ENCODE results near the gene SPANXA1. TPM values are rescaled to one million over a fixed set of nuclear protein-coding genes. Genes with fewer than 3 reads are reported as not detected.

The SPANXA1 gene, protein sequence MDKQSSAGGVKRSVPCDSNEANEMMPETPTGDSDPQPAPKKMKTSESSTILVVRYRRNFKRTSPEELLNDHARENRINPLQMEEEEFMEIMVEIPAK
- not detected in 2 replicates for total RNA-seq

DNA sequence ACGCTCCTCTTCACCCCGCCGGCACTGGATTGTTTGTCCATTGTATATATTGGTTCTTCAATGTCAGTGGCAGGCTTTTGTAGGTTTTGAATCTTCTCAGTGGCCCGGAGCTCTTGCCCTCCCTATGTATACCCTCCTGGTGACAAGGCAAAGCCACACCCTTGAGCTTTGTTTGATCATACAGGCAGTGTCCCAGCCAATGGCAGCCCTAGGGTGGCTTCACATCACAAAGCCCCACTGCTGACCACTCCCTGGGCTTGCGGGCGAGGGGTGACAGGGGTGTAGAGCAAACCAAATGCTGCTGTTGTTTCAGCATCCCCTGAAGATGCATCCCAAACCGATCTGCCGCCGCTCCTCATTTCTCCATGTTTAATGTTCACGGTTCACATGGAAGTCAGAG lies at the start of gene SPANXA1:
Gene SPANXA1 (minus strand): TSS at position 101 of the 400 bp plus-strand sequence. CDS start 60 bp downstream, at position 41.

DNA sequence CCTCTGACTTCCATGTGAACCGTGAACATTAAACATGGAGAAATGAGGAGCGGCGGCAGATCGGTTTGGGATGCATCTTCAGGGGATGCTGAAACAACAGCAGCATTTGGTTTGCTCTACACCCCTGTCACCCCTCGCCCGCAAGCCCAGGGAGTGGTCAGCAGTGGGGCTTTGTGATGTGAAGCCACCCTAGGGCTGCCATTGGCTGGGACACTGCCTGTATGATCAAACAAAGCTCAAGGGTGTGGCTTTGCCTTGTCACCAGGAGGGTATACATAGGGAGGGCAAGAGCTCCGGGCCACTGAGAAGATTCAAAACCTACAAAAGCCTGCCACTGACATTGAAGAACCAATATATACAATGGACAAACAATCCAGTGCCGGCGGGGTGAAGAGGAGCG lies 4.9 kb upstream of the SPANXA1 start, which contains the start of gene SPANXA2:
Gene SPANXA2 (plus strand): TSS at position 301 of the 400 bp plus-strand sequence. CDS start 60 bp downstream, at position 361.

Other genes with a start within 250 kb of the SPANXA1 start
- gene SPANXA2, start 5.0 kb upstream of the SPANXA1 start, total RNA-seq, result not detected in 2 replicates
- gene SPANXD, start 114.0 kb upstream of the SPANXA1 start, total RNA-seq, result not detected in 2 replicates

Data from epithelial cell of umbilical artery (primary cell).